ENCODE data around the gene RPA3.

- no peak for TF ChIP-seq CTCF (tag by site-specific recombination; IDR thresholded peaks at IDR 0.05)
- TF ChIP-seq ZFP41 (tag by site-specific recombination; IDR thresholded peaks at IDR 0.05; ENCODE audit: borderline replicate concordance): no peak
- TF ChIP-seq GLIS1 (tag by site-specific recombination; IDR thresholded peaks at IDR 0.05): no peak
- TF ChIP-seq ZNF658 (tag by site-specific recombination; IDR thresholded peaks at IDR 0.05): no peak
- no peak for TF ChIP-seq ZNF394 (tag by site-specific recombination; IDR thresholded peaks at IDR 0.05; ENCODE audit: borderline replicate concordance)
- TF ChIP-seq ZNF660 (tag by site-specific recombination; IDR thresholded peaks at IDR 0.05): no peak
- TF ChIP-seq ZNF544 (tag by site-specific recombination; IDR thresholded peaks at IDR 0.05): no peak
Measured at GRCh38 chr7:7650682-7651206, 67.7 kb downstream of the RPA3 start.

All from HEK293 (cell line).